B cell (primary cell): ENCODE data around the gene UTP15. TPM values are rescaled to one million over a fixed set of nuclear protein-coding genes. Genes with fewer than 3 reads are reported as not detected.

Experiments
- ATAC-seq: fragments of 200-7000 bp; cut with Tn5 transposase; one replicate; pipeline ENCODE4 v1.10.0; 2021; ENCODE audit warnings: low read depth, mild to moderate bottlenecking, moderate number of reproducible peaks, moderate library complexity
- CTCF ChIA-PET: fragments of 350-600 bp; sonication (Branson Sonifier 250); formaldehyde crosslinking; loops from one replicate; lab custom pipeline; 2021; ENCODE audit warnings: antibody characterized with exemption, inconsistent platforms; lab: Charles Lee
- POLR2A ChIA-PET: fragments of 350-600 bp; sonication (Branson Sonifier 250); formaldehyde crosslinking; loops from one replicate; lab custom pipeline; 2021; ENCODE audit warnings: antibody characterized with exemption; lab: Charles Lee
- DNase-seq: peaks from one replicate; pipeline ENCODE4 v3.0.0; 2013
- H2AFZ ChIP-seq: 2 replicates; pipeline ENCODE4 v1.6.1; 2012; ENCODE audit warnings: mild to moderate bottlenecking, low read depth, low read length; ENCODE audit not compliant: insufficient read depth, poor library complexity, severe bottlenecking
- H3K27ac ChIP-seq, 2 donors: 1 replicate in 1 of 2; 2 replicates in 1 of 2; pipeline ENCODE4 v1.5.1; 2012 to 2013; ENCODE audit warnings: low read length in 2 of 2, mild to moderate bottlenecking in 2 of 2, moderate library complexity in 1 of 2
- H3K27me3 ChIP-seq, 4 experiments: fragments of 200-600 bp in 1 of 4; sonication (generic) in 1 of 4; replicated peaks in 1 of 4; 1 replicate in 2 of 4; 2 replicates in 2 of 4; pipeline versions ENCODE4 v1.6.1 to v1.7.0; 2013 to 2016; ENCODE audit warnings: low read length in 3 of 4, mild to moderate bottlenecking in 2 of 4, mixed read lengths in 1 of 4, moderate library complexity in 1 of 4; ENCODE audit not compliant: insufficient read depth in 4 of 4, control insufficient read depth in 3 of 4; ENCODE audit errors: control extremely low read depth in 1 of 4
- H3K36me3 ChIP-seq, 2 experiments: replicated peaks in 1 of 2; 1 replicate in 1 of 2; 2 replicates in 1 of 2; pipeline versions ENCODE4 v1.6.1 to v1.7.1; 2013; ENCODE audit warnings: low read length in 1 of 2; ENCODE audit not compliant: insufficient read depth in 2 of 2, control insufficient read depth in 1 of 2; ENCODE audit errors: control extremely low read depth in 1 of 2, extremely low read depth in 1 of 2
- H3K4me1 ChIP-seq, 2 donors: fragments of 200-600 bp in 1 of 2; sonication (generic) in 1 of 2; 1 replicate in 1 of 2; 2 replicates in 1 of 2; pipeline versions ENCODE4 v1.5.1 to v1.6.1; 2013 to 2017; ENCODE audit warnings: low read length in 2 of 2; ENCODE audit not compliant: control insufficient read depth in 2 of 2, insufficient read depth in 2 of 2
- H3K4me2 ChIP-seq: replicated peaks from 2 replicates; pipeline ENCODE3; 2012; ENCODE audit warnings: mild to moderate bottlenecking, low read depth, low read length; ENCODE audit not compliant: poor library complexity, severe bottlenecking
- H3K4me3 ChIP-seq, 5 experiments: fragments of 200-600 bp in 1 of 5; sonication (generic) in 1 of 5; 1 replicate in 3 of 5; 2 replicates in 2 of 5; pipeline versions ENCODE4 v1.5.1 to v1.7.0; 2011 to 2016; ENCODE audit warnings: low read length in 4 of 5, mild to moderate bottlenecking in 4 of 5, low read depth in 2 of 5, control low read depth in 1 of 5, moderate library complexity in 1 of 5; ENCODE audit not compliant: insufficient read depth in 1 of 5; ENCODE audit errors: control extremely low read depth in 1 of 5, extremely low read depth in 1 of 5
- H3K79me2 ChIP-seq: fragments of 200-600 bp; sonication (generic); one replicate; pipeline ENCODE4 v1.6.0; 2016; ENCODE audit warnings: low read length; ENCODE audit not compliant: control insufficient read depth, insufficient read depth
- H3K9ac ChIP-seq: fragments of 200-600 bp; sonication (generic); 2 replicates; pipeline ENCODE4 v1.6.1; 2017; ENCODE audit warnings: mild to moderate bottlenecking, low read length, moderate library complexity
- H3K9me3 ChIP-seq, 3 donors: one replicate each; pipeline versions ENCODE4 v1.6.1 to v1.7.1; 2013; ENCODE audit warnings: low read length in 2 of 3; ENCODE audit not compliant: control insufficient read depth in 2 of 3, insufficient read depth in 1 of 3; ENCODE audit errors: control extremely low read depth in 1 of 3
- H4K20me1 ChIP-seq: 2 replicates; pipeline ENCODE4 v1.6.0; 2012; ENCODE audit warnings: mild to moderate bottlenecking, low read length; ENCODE audit not compliant: insufficient read depth, control insufficient read depth, poor library complexity, severe bottlenecking
- H3K27ac Mint-ChIP-seq: one replicate; pipeline ENCODE4 v1.8.0; 2021; ENCODE audit warnings: mixed read lengths
- H3K27me3 Mint-ChIP-seq: one replicate; pipeline ENCODE4 v1.8.0; 2021; ENCODE audit warnings: mixed read lengths
- H3K4me1 Mint-ChIP-seq: one replicate; pipeline ENCODE4 v1.8.0; 2021; ENCODE audit warnings: mixed read lengths
- H3K4me3 Mint-ChIP-seq: one replicate; pipeline ENCODE4 v1.8.0; 2021; ENCODE audit warnings: mixed read lengths
- H3K9me3 Mint-ChIP-seq: one replicate; pipeline ENCODE4 v1.8.0; 2022; ENCODE audit warnings: mixed read lengths; ENCODE audit not compliant: insufficient read depth
- EZH2 ChIP-seq: IDR thresholded peaks from 2 replicates; pipeline ENCODE4 v1.6.1; 2012; ENCODE audit warnings: borderline replicate concordance, low read depth, mild to moderate bottlenecking, moderate library complexity, low read length; ENCODE audit not compliant: insufficient read depth, poor library complexity, severe bottlenecking
- WGBS: methylation state at CpG from one replicate; pipeline ENCODE4 v1.1.5; 2013; ENCODE audit warnings: missing lambda C conversion rate; ENCODE audit not compliant: insufficient coverage; 5-methylcytosine and 5-hydroxymethylcytosine counted together
- intact Hi-C: fragments of 100-400 bp; cut with micrococcal nuclease; formaldehyde crosslinking; loops from one replicate; pipeline ENCODE4 v1.10.0; 2022
- polyA plus RNA-seq: library from polyadenylated mRNA; depleted of rRNA; stranded (reverse); fragments of >200 nt; gene quantifications from 2 replicates; pipeline ENCODE4 v1.2.3, GENCODE V29; 2012
- total RNA-seq, 2 donors: library from RNA; stranded (reverse); fragments of 120-200 nt in 1 of 2; gene quantifications; 1 replicate in 1 of 2; 2 replicates in 1 of 2; pipeline versions ENCODE4 v1.2.3 to v1.2.4, GENCODE V29; 2013 to 2022
- TF ChIP-seq, protein P1 (sequence below): fragments of 200-600 bp; IDR thresholded peaks from one replicate; pipeline ENCODE4 v1.8.0; 2022; ENCODE audit warnings: antibody characterized with exemption, mild to moderate bottlenecking

UTP15 gene
- total and polyA plus RNA-seq, 2 donors (not counting 1 experiment from before 2014, with no cell fraction given), result 17.1 to 25.3 TPM

DNA sequence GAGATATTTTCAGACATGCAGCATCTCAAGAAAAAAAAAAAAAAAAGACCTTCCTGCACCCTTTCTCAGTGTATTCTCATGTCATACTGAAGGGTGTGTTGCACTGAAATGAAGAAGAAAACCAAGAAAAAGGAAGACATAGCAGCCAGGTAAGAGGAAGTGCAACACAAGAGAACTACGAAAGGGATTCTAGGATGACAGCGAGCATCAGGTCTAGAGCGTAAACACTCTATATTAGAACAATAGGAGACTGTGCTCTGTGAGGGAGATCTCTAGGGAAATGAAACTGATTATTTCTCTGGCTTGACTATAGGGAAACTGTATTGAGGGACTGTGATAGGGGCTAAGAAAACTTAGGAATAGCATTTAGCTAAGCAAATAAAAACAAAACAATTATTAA, 37.3 kb upstream of the UTP15 start:
- no peak overlapping the region for H3K27ac Mint-ChIP-seq
- ChIA-PET CTCF (no interaction called here), POLR2A (no interaction called here)
- TF ChIP-seq, protein P1, sequence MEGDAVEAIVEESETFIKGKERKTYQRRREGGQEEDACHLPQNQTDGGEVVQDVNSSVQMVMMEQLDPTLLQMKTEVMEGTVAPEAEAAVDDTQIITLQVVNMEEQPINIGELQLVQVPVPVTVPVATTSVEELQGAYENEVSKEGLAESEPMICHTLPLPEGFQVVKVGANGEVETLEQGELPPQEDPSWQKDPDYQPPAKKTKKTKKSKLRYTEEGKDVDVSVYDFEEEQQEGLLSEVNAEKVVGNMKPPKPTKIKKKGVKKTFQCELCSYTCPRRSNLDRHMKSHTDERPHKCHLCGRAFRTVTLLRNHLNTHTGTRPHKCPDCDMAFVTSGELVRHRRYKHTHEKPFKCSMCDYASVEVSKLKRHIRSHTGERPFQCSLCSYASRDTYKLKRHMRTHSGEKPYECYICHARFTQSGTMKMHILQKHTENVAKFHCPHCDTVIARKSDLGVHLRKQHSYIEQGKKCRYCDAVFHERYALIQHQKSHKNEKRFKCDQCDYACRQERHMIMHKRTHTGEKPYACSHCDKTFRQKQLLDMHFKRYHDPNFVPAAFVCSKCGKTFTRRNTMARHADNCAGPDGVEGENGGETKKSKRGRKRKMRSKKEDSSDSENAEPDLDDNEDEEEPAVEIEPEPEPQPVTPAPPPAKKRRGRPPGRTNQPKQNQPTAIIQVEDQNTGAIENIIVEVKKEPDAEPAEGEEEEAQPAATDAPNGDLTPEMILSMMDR, result no peak
- no peak for TF ChIP-seq EZH2
- H4K20me1 ChIP-seq, result no peaks in the 10 kb centered on the region
- H3K4me2 ChIP-seq, result no peak overlapping the region
- intact Hi-C loops, result no loop called here
- H3K27me3 Mint-ChIP-seq, result peaks cover 17% of the 10 kb centered on the region
- no peak overlapping the region for H3K4me3 ChIP-seq
- H3K36me3 ChIP-seq, result no peaks in the 10 kb centered on the region
- H3K4me1 ChIP-seq, result no peaks in the 10 kb centered on the region
- peaks cover 0 to 4% (median 0%) of the 10 kb centered on the region in 4 experiments for H3K27me3 ChIP-seq
- H3K4me3 Mint-ChIP-seq, result no peak overlapping the region
- H2AFZ ChIP-seq, result no peak overlapping the region
- ATAC-seq, result no peak
- no peak overlapping the region for H3K9ac ChIP-seq
- WGBS, result no CpG with 5 or more reads among the region's 3 CpGs
- no peak for DNase-seq
- H3K4me1 Mint-ChIP-seq, result no peaks in the 10 kb centered on the region
- no peaks in the 10 kb centered on the region for H3K9me3 Mint-ChIP-seq
- no peaks in the 10 kb centered on the region for H3K79me2 ChIP-seq
- no peaks in the 10 kb centered on the region for H3K9me3 ChIP-seq
- H3K27ac ChIP-seq, result no peak overlapping the region

DNA sequence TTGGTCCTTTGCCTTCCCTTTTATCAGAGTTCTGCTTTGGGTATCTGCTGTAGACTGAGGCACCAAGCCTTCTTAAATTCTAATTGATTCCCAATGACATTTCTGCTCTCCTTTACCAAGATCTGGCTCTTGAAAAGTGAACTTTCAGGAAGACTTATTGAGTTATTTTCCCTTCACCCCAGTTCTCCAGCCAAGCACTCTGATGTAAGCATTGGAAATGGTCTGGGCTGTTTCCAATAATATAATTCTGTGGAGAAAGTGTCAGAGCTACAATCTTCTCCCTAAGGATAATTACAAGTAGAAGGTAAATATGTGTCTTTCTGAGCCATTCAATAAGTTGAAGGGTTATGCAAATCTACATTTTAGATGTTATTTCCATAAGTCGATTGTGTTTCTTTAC, 36.5 kb upstream of the UTP15 start:
- Mint-ChIP-seq H3K27me3 (peaks cover 23% of the 10 kb centered on the region), H3K4me1 (no peaks in the 10 kb centered on the region), H3K27ac (no peak overlapping the region), H3K9me3 (no peaks in the 10 kb centered on the region), H3K4me3 (no peak overlapping the region)
- CTCF ChIA-PET, result interaction anchor here (1.8 kb wide), 1 partner anchor 9 kb away, joined by 5 read pairs; no protein-coding TSS in a partner anchor
- Histone ChIP-seq H3K9me3 (no peaks in the 10 kb centered on the region), H3K36me3 (no peaks in the 10 kb centered on the region), H3K4me2 (no peak overlapping the region), H3K79me2 (no peaks in the 10 kb centered on the region), H3K4me3 (no peak overlapping the region), H2AFZ (no peak overlapping the region), H3K4me1 (no peaks in the 10 kb centered on the region), H4K20me1 (no peaks in the 10 kb centered on the region), H3K27me3 (peaks cover 0 to 4% (median 0%) of the 10 kb centered on the region in 4 experiments), H3K27ac (no peak overlapping the region), H3K9ac (no peak overlapping the region)
- TF ChIP-seq, protein P1, result no peak
- no CpG with 5 or more reads among the region's 1 CpG for WGBS
- no peak for ATAC-seq
- no peak for DNase-seq
- POLR2A ChIA-PET, result no interaction called here
- intact Hi-C loops, result no loop called here
